K562 (cell line): ENCODE measurements around the gene GPATCH3.

Experiments
- ELF1 ChIP-seq: fragments of 200-800 bp; sonication (Bioruptor generic); IDR thresholded peaks from 2 replicates; pipeline ENCODE4 v1.6.1; 2016; ENCODE audit warnings: missing genetic modification characterization, missing compliant biosample characterization
- EZH2 ChIP-seq: IDR thresholded peaks from 2 replicates; pipeline ENCODE4 v1.6.1; 2012; ENCODE audit warnings: low read depth, mild to moderate bottlenecking, inconsistent platforms, low read length, borderline replicate concordance
- FOXJ3 ChIP-seq: sonication (generic); formaldehyde crosslinking; IDR thresholded peaks from 2 replicates; pipeline ENCODE4 v1.4.0; 2020; ENCODE audit warnings: mild to moderate bottlenecking, missing genetic modification reagents
- GATAD2B ChIP-seq: fragments of 450-650 bp; IDR thresholded peaks from 2 replicates; pipeline ENCODE4 v1.6.1; 2017; ENCODE audit warnings: mild to moderate bottlenecking, borderline replicate concordance
- PHF8 ChIP-seq: fragments of 200-600 bp; sonication (generic); IDR thresholded peaks from 2 replicates; pipeline ENCODE4 v1.6.1; 2012; ENCODE audit warnings: mixed run types, mild to moderate bottlenecking, inconsistent platforms, low read length, moderate library complexity, borderline replicate concordance
- RBM34 ChIP-seq: fragments of 200-400 bp; formaldehyde crosslinking; IDR thresholded peaks from 2 replicates; pipeline ENCODE4 v1.6.1; 2018; ENCODE audit warnings: low read length, borderline replicate concordance; ENCODE audit not compliant: insufficient read depth
- TAF1 ChIP-seq: IDR thresholded peaks from 2 replicates; pipeline ENCODE4 v1.6.1; 2011; ENCODE audit warnings: mild to moderate bottlenecking, low read length, moderate library complexity; ENCODE audit not compliant: insufficient read depth, control insufficient read depth, severe bottlenecking; ENCODE audit errors: extremely low read depth
- TCF7 ChIP-seq: sonication (generic); IDR thresholded peaks from 2 replicates; pipeline ENCODE4 v1.6.1; 2016; ENCODE audit warnings: antibody characterized with exemption, borderline replicate concordance
- TF ChIP-seq, protein P1 (sequence below), 2 experiments: fragments of 450-650 bp; IDR thresholded peaks; 2 replicates each; pipeline ENCODE4 v1.6.1; 2016
- TF ChIP-seq, protein P2 (sequence below), 3 experiments: IDR thresholded peaks in 2 of 3; conservative IDR thresholded peaks in 1 of 3; 2 replicates each; pipeline ENCODE4 v1.5.1; 2011 to 2012; ENCODE audit warnings: low read length in 3 of 3, mild to moderate bottlenecking in 3 of 3, control low read depth in 2 of 3, improper control_type of control experiment in 1 of 3, inconsistent platforms in 1 of 3, low read depth in 1 of 3, mixed read lengths in 1 of 3, moderate library complexity in 1 of 3; ENCODE audit not compliant: insufficient read depth in 2 of 3

DNA sequence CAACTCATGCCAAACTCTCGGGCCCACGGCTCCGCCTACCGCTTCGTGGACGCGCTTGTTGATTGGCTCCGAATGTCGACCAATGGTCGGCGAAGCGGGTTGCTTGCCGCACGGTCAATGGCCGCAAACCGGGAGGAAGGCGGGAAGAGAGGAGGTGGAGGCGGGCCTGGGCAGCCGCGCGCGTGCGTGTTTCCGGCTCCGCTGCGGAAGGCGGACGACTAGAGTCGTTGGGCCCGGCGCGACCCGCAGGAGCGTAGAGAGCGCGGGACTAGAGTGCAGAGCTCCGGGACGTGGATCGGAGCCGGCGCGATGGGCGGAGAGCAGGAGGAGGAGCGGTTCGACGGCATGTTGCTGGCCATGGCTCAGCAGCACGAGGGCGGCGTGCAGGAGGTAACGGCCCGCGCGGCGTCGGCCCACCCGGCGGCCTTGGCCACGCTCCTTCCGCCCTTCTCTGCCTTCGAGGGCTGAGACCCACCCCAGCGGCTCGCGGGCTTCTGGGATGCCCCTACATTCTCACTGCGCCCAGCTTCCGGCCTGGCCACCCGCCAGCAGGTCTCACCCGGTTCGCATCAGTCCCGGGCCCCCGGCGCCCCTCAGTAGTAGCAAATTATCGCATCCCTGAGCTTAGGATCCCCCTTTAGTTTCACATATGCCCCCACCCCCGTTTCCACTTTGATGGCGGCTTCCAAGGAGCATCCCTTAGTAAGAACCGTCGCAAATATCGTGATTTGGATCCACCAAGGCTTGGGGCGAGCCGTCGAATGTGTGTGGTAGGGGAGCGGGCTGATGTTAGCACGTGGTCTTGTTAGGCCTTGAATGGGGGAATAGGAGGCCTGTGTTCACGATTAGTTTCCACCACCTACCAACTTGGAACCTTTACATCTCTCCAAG lies 21.5 kb upstream of the GPATCH3 start, which contains the start of gene NUDC:
- TF ChIP-seq PHF8 (peak; percentile 95; the same call in 1 of the 2 replicates), RBM34 (no peak), TCF7 (peak; percentile 80; the same call in 1 of the 2 replicates), TAF1 (peak; percentile 87), FOXJ3 (CRISPR knock-in tag) (no peak), EZH2 (no peak), ELF1 (tag) (peak; percentile 28; the same call in 1 of the 2 replicates), GATAD2B (no peak; the same call in 1 of the 2 replicates)
- TF ChIP-seq, protein P1, sequence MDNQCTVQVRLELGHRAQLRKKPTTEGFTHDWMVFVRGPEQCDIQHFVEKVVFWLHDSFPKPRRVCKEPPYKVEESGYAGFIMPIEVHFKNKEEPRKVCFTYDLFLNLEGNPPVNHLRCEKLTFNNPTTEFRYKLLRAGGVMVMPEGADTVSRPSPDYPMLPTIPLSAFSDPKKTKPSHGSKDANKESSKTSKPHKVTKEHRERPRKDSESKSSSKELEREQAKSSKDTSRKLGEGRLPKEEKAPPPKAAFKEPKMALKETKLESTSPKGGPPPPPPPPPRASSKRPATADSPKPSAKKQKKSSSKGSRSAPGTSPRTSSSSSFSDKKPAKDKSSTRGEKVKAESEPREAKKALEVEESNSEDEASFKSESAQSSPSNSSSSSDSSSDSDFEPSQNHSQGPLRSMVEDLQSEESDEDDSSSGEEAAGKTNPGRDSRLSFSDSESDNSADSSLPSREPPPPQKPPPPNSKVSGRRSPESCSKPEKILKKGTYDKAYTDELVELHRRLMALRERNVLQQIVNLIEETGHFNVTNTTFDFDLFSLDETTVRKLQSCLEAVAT (IDR thresholded peaks at IDR 0.05), result peak; percentile 55 to 78; a peak in 2 of 4 replicates
- TF ChIP-seq, protein P2, sequence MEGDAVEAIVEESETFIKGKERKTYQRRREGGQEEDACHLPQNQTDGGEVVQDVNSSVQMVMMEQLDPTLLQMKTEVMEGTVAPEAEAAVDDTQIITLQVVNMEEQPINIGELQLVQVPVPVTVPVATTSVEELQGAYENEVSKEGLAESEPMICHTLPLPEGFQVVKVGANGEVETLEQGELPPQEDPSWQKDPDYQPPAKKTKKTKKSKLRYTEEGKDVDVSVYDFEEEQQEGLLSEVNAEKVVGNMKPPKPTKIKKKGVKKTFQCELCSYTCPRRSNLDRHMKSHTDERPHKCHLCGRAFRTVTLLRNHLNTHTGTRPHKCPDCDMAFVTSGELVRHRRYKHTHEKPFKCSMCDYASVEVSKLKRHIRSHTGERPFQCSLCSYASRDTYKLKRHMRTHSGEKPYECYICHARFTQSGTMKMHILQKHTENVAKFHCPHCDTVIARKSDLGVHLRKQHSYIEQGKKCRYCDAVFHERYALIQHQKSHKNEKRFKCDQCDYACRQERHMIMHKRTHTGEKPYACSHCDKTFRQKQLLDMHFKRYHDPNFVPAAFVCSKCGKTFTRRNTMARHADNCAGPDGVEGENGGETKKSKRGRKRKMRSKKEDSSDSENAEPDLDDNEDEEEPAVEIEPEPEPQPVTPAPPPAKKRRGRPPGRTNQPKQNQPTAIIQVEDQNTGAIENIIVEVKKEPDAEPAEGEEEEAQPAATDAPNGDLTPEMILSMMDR (IDR thresholded peaks at IDR 0.05 in 2 of 3, conservative IDR thresholded peaks at IDR 0.05 in 1 of 3; ENCODE audit: insufficient read depth in 2 of 3, low read depth in 1 of 3, low read length in 3 of 3), result no peak
